SK-N-MC (cell line): ENCODE data around the gene SLC17A2.

Experiments used
- EZH2 ChIP-seq: fragments of 200-600 bp; sonication (generic); IDR thresholded peaks from one replicate; pipeline ENCODE4 v1.6.1; 2017; ENCODE audit warnings: antibody characterized with exemption
- FOXP2 ChIP-seq: optimal IDR thresholded peaks from 2 replicates; pipeline ENCODE3; 2011; ENCODE audit warnings: mild to moderate bottlenecking, moderate library complexity; ENCODE audit not compliant: insufficient read depth; ENCODE audit errors: extremely low read length, control extremely low read depth
- POLR2AphosphoS5 ChIP-seq: IDR thresholded peaks from 2 replicates; pipeline ENCODE4 v1.6.1; 2012; ENCODE audit warnings: mild to moderate bottlenecking, low read depth, low read length, borderline replicate concordance

DNA sequence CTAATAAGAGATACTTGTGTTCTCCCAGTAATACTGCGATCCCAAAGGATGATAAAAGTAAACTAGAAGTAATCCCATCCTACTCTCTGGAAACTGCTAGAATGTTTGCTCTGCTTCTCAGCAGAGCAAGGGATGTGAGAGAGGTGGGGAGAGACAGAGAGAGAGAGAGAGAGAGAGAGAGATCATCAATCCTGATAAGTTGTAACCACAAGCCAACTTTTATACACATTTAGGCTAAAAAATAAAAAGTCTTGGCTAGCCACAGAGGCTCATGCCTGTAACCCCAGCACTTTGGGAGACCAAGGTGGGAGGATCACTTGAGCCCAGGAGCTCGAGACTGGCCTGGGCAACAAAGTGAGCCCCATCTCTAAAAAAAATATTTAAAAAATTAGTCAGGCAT, 16.1 kb upstream of the SLC17A2 start:
- TF ChIP-seq EZH2 (no peak), POLR2AphosphoS5 (no peak), FOXP2 (no peak)
